Spleen (tissue), 11 donors: ENCODE results near the gene MOGAT3. TPM values are rescaled to one million over a fixed set of nuclear protein-coding genes. Genes with fewer than 3 reads are reported as not detected.

Experiments
- DNase-seq: peaks from one replicate; pipeline ENCODE4 v3.0.0-alpha.2; 2020
- H3K27ac ChIP-seq, 8 donors: fragments of 200-600 bp; sonication (generic) in 7 of 8; 1 replicate in 4 of 8; 2 replicates in 4 of 8; pipeline versions ENCODE4 v1.5.0 to v1.8.0; 2016 to 2021; ENCODE audit warnings: inconsistent platforms in 4 of 8, mild to moderate bottlenecking in 4 of 8, moderate library complexity in 1 of 8
- H3K27me3 ChIP-seq, 7 donors: fragments of 200-600 bp; sonication (generic) in 6 of 7; replicated peaks in 1 of 7; 1 replicate in 4 of 7; 2 replicates in 3 of 7; pipeline versions ENCODE4 v1.5.0 to v1.8.0; 2016 to 2021; ENCODE audit warnings: inconsistent platforms in 3 of 7, mild to moderate bottlenecking in 1 of 7
- H3K36me3 ChIP-seq, 6 donors: fragments of 200-600 bp; sonication (generic) in 5 of 6; 1 replicate in 4 of 6; 2 replicates in 2 of 6; pipeline versions ENCODE4 v1.5.0 to v1.8.0; 2016 to 2021; ENCODE audit warnings: inconsistent platforms in 2 of 6
- H3K4me1 ChIP-seq, 6 donors: fragments of 200-600 bp; sonication (generic) in 5 of 6; 1 replicate in 3 of 6; 2 replicates in 3 of 6; pipeline versions ENCODE4 v1.5.0 to v1.8.0; 2016 to 2021; ENCODE audit warnings: inconsistent platforms in 3 of 6
- H3K4me3 ChIP-seq, 8 donors: fragments of 200-600 bp; sonication (generic) in 7 of 8; 1 replicate in 4 of 8; 2 replicates in 4 of 8; pipeline versions ENCODE4 v1.5.0 to v1.8.0; 2016 to 2021; ENCODE audit warnings: inconsistent platforms in 4 of 8, mild to moderate bottlenecking in 4 of 8, moderate library complexity in 2 of 8
- H3K9me3 ChIP-seq, 8 donors: fragments of 200-600 bp; sonication (generic) in 7 of 8; 1 replicate in 4 of 8; 2 replicates in 4 of 8; pipeline versions ENCODE4 v1.5.0 to v1.8.0; 2016 to 2021; ENCODE audit warnings: inconsistent platforms in 4 of 8
- POLR2A ChIP-seq, 3 donors: fragments of 450-650 bp; IDR thresholded peaks; one replicate each; pipeline ENCODE4 v1.5.1; 2017; ENCODE audit warnings: antibody characterized with exemption in 3 of 3, mild to moderate bottlenecking in 1 of 3
- POLR2AphosphoS5 ChIP-seq, 3 donors: sonication (generic); formaldehyde crosslinking; IDR thresholded peaks; one replicate each; pipeline ENCODE4 v1.5.1; 2017; ENCODE audit warnings: antibody characterized with exemption in 3 of 3
- WGBS, 5 donors: extraction: QIAGEN DNeasy Blood & Tissue Kit in 3 of 5; methylation state at CpG; one replicate each; pipeline versions ENCODE4 v1.1.5 to v1.1.7; 2013 to 2018; 5-methylcytosine and 5-hydroxymethylcytosine counted together
- intact Hi-C: fragments of 100-400 bp; cut with DNase I; formaldehyde crosslinking; loops from one replicate; pipeline ENCODE4 v1.15.0; 2023; ENCODE audit warnings: low total_unique reads
- polyA plus RNA-seq, 3 donors: library from polyadenylated mRNA; stranded (reverse); fragments of 200-250 nt; gene quantifications; one replicate each; pipeline ENCODE4 v1.2.1, GENCODE V29; 2013
- total RNA-seq, 7 donors: library from RNA; depleted of rRNA in 3 of 7; stranded (reverse); fragments of >200 nt in 3 of 7; fragmentation: NEBNext Ultra II Directional in 4 of 7; extraction: Animal tissue kit (Norgen Biotek cat#: 25700) in 4 of 7; gene quantifications; one replicate each; pipeline versions ENCODE4 v1.1.0 to v1.2.1, GENCODE V29; 2016 to 2021
- TF ChIP-seq, protein P1 (sequence below), 11 experiments: fragments of 200-600 bp in 7 of 11; fragments of 450-650 bp in 4 of 11; sonication (generic) in 4 of 11; IDR thresholded peaks in 8 of 11; conservative IDR thresholded peaks in 3 of 11; 1 replicate in 7 of 11; 2 replicates in 4 of 11; pipeline versions ENCODE4 v1.4.0 to v1.8.0; 2016 to 2021; ENCODE audit warnings: antibody characterized with exemption in 11 of 11, inconsistent platforms in 4 of 11, mild to moderate bottlenecking in 1 of 11
- donor health status: healthy with polysubstance abuse.
- donor health status: DM: no; HTN: no; CAD: no; lungs with moderate emphysema.
- donor health status: DM: no; HTN: no; CAD: no.
- donor health status: Bipolar disorder and iron deficiency.
- donor health status: healthy.
- donor health status: DM: no; HTN: no; CAD: no.
- donor health status: DM: yes; HTN: yes; CAD: no.

The MOGAT3 gene
- total and polyA plus RNA-seq, 10 donors = not detected

DNA sequence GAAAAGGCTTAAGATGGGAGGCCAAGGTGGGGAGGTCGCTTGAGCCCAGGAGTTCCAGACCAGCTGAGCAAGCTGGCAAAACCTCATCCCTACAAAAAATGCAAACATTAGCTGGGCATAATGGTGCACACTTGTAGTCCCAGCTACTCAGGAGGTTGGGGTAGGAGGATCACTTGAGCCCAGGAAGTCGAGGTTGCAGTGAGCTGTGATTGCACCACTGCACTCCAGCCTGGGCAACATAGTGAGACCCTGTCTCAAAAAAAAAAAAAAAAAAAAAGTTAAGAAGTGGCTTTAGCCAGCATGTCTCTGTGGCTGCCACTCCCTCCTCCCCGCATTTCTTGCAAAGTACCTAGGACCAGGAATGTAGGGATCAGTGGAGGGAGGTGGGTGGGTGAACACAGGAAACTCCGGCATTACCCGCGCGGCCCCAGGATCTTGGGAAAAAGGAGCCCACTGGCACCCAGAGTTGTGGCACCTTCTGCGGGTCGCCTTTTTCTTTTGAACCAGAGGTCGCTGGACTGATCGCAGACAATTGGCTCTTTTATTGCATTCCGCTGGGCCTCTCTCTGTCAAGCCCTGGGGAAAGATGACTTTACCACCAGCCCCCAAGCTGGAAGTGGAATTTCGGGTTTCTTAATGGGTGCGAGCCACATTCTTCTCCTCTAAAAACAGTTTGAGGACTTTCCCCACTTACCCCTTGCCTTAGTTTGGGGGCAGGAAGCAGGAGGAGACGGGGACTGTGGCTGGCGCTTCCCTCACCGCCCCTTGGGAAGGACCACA lies 39.0 kb downstream of the MOGAT3 start:
- whole genome bisulfite sequencing, 5 donors = 72 to 82% (median 79%) methylated on average over 17 of the region's 17 CpGs
- H3K4me3 ChIP-seq = peak overlapping the region in 3 of 8 donors; percentile 52 to 75 (median 55)
- peaks cover 0 to 6% (median 0%) of the 10 kb centered on the region in 8 donors for H3K9me3 ChIP-seq
- H3K4me1 ChIP-seq = peaks cover 29 to 51% (median 43%) of the 10 kb centered on the region in 6 donors
- peaks cover 0 to 53% (median 48%) of the 10 kb centered on the region in 7 donors for H3K27me3 ChIP-seq
- H3K36me3 ChIP-seq = peaks cover 0 to 43% (median 17%) of the 10 kb centered on the region in 6 donors
- no peak for DNase-seq
- TF ChIP-seq, protein P1, sequence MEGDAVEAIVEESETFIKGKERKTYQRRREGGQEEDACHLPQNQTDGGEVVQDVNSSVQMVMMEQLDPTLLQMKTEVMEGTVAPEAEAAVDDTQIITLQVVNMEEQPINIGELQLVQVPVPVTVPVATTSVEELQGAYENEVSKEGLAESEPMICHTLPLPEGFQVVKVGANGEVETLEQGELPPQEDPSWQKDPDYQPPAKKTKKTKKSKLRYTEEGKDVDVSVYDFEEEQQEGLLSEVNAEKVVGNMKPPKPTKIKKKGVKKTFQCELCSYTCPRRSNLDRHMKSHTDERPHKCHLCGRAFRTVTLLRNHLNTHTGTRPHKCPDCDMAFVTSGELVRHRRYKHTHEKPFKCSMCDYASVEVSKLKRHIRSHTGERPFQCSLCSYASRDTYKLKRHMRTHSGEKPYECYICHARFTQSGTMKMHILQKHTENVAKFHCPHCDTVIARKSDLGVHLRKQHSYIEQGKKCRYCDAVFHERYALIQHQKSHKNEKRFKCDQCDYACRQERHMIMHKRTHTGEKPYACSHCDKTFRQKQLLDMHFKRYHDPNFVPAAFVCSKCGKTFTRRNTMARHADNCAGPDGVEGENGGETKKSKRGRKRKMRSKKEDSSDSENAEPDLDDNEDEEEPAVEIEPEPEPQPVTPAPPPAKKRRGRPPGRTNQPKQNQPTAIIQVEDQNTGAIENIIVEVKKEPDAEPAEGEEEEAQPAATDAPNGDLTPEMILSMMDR (IDR thresholded peaks at IDR 0.05 in 8 of 11, conservative IDR thresholded peaks at IDR 0.05 in 3 of 11) = no peak
- no peak for TF ChIP-seq POLR2A (IDR thresholded peaks at IDR 0.05)
- no peak for TF ChIP-seq POLR2AphosphoS5 (IDR thresholded peaks at IDR 0.05)
- no peak overlapping the region for H3K27ac ChIP-seq
- intact Hi-C loops = no loop called here

DNA sequence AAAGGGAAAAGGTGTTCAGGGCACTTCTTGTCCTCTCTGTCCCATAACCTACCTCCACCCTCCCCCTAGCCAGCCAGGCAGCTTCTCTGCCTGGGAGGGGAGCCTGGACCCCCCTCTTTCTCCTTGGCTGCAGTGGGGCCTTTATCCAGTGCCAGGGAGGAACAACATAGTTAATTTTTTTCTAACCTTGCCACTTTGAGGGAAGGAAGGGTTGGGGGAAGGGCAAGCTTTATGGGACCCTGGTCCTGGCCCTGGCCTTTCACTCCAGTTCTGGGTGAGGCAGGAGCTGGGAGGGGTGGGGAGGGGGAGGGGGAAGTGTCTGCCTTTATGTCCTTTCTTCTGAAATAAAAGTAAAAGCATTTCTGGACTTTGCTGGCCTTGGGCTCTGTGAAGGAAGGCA lies 39.9 kb downstream of the MOGAT3 start:
- H3K4me1 ChIP-seq = peaks cover 26 to 48% (median 39%) of the 10 kb centered on the region in 6 donors
- H3K36me3 ChIP-seq = peaks cover 0 to 47% (median 17%) of the 10 kb centered on the region in 6 donors
- TF ChIP-seq POLR2AphosphoS5 (IDR thresholded peaks at IDR 0.05) = no peak
- TF ChIP-seq POLR2A (IDR thresholded peaks at IDR 0.05) = no peak
- TF ChIP-seq, protein P1 (IDR thresholded peaks at IDR 0.05 in 8 of 11, conservative IDR thresholded peaks at IDR 0.05 in 3 of 11) = no peak
- intact Hi-C loops = no loop called here
- H3K9me3 ChIP-seq = peaks cover 0 to 6% (median 0%) of the 10 kb centered on the region in 8 donors
- H3K27me3 ChIP-seq = peaks cover 0 to 43% (median 38%) of the 10 kb centered on the region in 7 donors
- H3K27ac ChIP-seq = peak overlapping the region in 2 of 8 donors; percentile 11 to 14
- no peak overlapping the region for H3K4me3 ChIP-seq
- DNase-seq = no peak

DNA sequence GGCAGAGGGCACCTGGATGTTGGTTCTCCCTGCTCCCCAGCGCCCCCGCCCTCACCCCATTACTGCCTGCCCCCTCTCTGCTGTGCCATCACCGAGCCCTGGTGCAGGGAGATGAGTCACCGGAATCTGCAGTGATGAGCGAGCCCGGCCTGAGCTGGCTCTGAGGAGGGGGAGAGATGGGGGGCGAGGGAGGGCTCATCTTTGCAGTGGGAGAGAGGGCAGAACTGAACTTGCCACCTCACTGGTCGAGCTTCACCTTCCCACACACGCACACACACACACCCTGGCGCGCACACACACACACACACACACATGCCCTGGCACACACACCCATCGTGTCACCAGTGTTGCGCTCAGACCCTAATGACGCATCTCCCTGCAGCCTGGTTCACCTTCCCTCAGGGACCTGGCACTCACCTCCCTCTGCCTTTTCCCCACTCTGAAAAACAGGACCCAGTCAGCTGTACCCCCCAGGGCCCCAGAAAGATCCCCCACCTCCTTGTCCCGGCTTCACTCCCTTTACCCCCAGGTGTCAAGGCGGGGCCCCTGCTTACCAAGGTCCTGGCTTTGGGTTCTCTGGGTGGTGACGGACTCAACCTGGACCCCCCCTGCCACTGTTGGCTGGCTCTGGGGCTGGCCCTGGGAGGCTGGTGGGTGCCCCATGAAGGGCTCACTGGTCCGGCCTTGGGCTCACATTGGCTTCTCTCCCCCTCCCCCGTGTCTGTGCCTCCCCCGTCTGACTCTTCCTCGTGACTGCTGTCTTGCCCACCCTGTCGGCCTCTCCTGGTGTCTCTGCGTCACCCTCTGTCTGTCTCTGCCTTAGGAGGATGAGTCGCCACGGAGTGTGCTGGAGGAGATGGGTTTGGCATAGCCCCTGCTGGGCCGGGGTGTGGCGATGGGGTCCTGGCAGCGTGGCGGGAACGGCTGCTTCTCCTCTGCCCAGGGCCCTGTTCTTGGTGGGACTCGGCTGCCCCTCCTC lies 40.9 kb downstream of the MOGAT3 start:
- TF ChIP-seq POLR2A (IDR thresholded peaks at IDR 0.05) (no peak), POLR2AphosphoS5 (IDR thresholded peaks at IDR 0.05) (no peak)
- TF ChIP-seq, protein P1 (IDR thresholded peaks at IDR 0.05 in 8 of 11, conservative IDR thresholded peaks at IDR 0.05 in 3 of 11) = no peak
- WGBS, 5 donors = 82 to 93% (median 85%) methylated on average over 28 to 31 of the region's 31 CpGs
- Histone ChIP-seq H3K27me3 (peaks cover 0 to 34% (median 29%) of the 10 kb centered on the region in 7 donors), H3K36me3 (peaks cover 0 to 47% (median 17%) of the 10 kb centered on the region in 6 donors), H3K4me1 (peaks cover 22 to 47% (median 37%) of the 10 kb centered on the region in 6 donors), H3K9me3 (no peaks in the 10 kb centered on the region), H3K4me3 (no peak overlapping the region), H3K27ac (peak overlapping the region in 2 of 8 donors; percentile 11 to 36)
- DNase-seq = no peak
- intact Hi-C loops = no loop called here
